Stimulated activated CD4-positive, alpha-beta T cell treated with anti-CD3 and anti-CD28 coated beads, Interleukin-2, amount 100 ng/mL, for 48 hours (primary cell): Measurements from ENCODE around the gene NR2E3.

ENCODE experiments used
- DNase-seq, 2 donors: peaks; one replicate each; pipeline ENCODE4 v3.0.0-alpha.2; 2020

NR2E3 gene

DNA sequence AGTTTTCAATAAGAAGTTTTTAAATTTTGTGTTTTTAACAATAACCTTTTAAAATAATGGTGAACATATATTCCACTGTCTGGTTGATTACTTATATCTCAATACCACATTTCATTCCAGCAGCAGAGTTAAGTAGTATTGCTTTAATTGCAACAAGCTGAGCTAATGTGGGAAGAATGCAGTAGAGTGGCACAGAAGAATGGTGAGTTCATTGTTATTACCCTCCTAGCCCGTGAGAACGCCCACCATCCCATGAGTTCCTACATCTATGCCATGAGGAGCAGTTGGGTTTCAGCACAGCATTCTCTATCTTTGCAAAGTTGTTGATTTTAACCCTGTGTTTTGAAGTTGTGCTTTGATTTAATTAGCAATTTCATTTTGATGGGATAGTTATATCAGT lies 17.8 kb upstream of the NR2E3 start:
- no peak for DNase-seq

DNA sequence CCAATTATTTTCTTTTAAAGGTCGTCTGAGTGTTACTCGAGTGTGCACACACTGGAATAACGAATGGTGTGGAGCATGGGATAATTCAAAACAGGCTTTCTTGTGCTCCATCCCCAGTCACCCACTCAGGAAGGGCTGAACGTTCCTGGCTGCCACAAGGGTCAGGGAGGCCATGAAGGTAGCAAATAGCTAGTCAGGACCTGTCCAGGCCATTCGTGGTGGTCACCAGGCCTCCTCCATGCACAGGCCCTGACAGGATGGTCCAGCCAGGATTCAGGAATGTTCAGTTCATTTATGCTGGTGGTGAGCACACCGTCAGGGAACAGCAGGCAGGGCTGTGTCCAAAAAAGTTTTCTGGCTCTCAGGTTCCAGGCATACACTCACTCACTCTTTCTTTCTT lies 11.7 kb upstream of the NR2E3 start:
- no peak for DNase-seq

- no peak for DNase-seq
Measured at GRCh38 chr15:71800190-71800589, 10.2 kb upstream of the NR2E3 start.

DNA sequence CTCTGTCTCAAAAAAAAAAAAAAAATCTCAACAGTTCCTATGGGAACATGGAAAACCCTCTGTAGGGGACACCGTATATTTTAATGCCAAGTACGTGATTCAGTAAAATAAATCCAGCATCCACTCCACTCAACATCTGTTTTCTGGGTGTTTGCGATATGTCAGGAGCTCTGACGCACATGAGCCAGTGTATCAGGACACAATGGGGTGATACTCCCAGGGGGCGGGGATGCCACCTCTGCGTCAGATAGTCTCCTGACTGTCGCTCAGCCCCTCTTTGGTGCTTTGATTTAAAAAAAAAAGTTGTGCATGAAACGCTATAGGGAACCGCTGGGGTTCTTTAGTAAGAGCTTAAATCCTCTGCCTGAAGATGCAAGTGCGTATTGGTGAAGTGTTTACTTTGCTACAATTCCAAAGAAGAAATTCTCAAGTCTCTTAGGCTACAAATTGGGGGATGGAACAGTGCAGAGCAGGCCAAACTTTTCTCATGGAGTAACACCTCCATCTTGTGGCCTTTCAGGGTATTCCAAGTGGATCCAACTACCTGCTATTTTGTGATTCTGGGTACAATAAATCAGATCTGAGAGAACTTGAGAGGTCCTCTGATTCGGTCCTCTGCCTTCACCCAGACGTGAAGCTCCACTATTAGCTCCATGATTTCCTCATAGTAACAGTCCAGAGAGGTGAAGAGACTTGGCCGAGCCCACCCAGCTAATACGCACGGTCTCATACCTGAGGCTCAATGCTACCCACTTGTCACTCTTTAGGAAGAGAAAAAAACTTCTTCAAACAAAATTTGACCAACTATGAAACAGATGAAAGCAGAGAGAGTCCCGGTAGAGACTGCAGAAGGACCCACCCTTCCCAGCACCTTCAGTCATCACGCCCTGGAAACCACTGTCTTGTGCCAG lies 9.3 kb upstream of the NR2E3 start:
- peak; percentile 7 to 18 for DNase-seq

DNA sequence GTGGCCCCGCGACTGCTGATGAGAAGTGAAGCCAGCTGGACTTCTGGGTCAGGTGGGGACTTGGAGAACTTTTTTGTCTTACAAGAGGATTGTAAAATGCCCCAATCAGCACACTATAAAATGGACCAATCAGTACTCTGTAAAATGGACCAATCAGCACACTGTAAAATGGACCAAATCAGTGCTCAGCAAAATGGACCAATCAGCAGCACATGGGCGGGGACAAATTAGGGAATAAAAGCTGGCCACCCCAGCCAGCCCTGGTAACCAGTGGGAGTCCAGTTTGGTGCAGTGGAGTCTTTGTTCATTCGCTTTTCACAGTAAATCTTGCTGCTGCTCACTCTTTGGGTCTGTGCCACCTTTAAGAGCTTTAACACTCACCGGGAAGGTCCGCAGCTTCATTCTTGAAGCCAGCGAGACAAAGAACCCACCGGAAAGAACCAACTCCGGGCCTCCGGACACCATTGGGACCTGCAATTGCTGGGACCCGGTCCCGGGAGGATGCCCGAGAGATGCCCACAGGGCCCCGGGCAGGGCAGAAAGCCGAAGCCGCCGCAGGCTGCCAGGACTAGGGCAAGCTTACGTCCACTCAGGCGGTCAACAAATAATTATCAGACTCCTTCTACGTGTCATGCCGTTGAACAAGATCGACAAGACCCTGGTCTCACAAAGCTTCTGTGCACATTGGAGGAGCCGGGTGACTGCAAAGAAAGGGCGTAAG lies 8.3 kb upstream of the NR2E3 start:
- DNase-seq, result no peak

- DNase-seq, result peak; percentile 32 to 45
Measured at GRCh38 chr15:71802770-71803169, 7.6 kb upstream of the NR2E3 start.

- no peak for DNase-seq
Measured at GRCh38 chr15:71804226-71804625, 6.1 kb upstream of the NR2E3 start.

DNA sequence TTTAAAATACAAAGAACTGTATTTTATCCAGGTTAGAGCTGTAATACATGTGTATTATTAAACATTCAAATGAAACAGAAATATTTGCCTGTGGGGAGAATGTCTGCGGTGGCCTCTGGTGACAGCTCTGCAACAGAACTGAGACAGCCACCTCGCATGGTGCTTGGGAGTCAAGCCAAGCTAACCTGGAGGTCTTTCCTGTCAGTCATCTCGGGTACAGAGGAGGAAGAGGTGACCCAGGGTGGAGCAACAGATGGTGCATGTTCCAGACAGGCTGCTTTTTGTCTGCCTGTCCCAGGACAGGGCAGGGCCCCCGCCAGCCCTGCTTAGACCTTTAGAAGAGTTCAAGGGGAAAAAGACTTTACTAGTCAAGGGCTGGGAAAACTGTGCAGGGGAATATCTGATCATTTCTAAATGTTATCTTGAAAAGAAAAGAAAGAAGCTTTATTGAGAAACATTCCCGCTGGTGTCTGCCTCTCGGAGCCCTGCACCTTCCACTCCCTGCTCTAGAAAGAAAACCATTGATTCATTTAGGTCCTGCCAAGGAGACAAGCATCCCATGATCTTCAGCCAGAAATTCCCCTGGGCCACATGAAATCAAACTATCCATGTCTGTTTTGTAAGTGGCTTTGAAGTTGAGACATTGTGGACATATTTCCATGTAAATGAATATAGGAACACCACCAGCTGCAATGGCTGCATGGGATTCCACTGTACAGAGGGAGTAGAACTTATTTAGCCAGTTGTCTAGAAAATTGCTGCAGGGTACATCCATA lies 5.5 kb upstream of the NR2E3 start:
- DNase-seq, result no peak

GRCh38 chr15:71806452-71806931 lies 3.9 kb upstream of the NR2E3 start:
- DNase-seq, result no peak

GRCh38 chr15:71807125-71807629 lies 3.2 kb upstream of the NR2E3 start:
- no peak for DNase-seq

GRCh38 chr15:71807691-71808091 lies 2.7 kb upstream of the NR2E3 start:
- DNase-seq, result no peak

DNA sequence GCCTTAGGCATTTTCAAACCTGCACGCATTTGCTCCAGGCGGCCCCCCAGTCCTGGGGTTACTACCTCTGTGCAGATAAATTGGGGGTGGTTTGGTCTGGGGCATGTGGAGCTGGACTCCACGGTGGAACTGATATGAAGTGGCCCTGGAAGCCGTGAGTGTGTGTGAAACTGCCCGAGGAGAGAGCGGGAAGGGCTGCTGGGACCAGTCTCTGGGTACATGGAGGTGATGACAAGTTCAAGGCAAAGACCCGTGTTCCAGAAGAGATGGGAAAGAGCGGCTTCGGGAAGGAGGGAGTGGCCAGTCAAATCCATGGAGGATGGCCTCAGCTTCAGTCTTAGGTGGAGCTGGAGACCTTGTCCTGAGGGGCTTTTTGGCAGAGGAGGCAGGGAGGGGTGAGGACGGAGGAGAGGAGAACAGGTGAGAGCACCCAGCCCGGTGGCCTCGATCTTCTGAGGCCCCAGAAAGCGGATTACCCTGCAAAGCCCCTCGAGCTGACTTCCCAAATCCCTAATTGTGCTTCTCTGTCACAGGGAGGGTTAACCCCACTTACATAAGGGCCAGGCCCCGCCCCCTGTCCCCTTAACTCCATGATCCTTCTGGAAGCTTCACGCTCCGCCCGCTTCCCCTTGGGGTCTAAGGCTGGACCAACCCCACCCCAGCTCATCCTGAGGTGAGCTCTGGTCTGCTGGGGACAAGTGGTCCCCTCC lies 1.9 kb upstream of the NR2E3 start:
- no peak for DNase-seq

DNA sequence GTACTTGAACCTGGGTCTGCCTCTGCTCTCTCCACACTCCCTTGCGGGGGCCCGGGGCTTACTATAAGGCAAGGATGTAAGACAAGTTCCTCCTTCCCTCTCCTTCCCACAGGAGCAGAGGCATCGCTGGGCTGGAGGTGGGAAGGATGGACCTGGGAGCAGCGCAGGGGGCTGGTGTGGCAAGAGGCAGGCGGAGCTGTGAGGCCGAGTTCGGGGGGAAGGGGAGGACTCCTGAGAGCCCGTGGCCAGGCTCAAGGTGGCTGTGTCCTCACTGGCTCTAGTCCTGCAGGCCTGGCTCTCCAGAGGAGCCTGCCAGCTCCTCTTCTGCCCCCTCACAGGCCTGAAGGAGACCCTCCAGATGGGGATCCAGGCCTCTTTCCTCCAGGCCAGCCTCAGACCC lies 1.0 kb upstream of the NR2E3 start:
- DNase-seq, result no peak

- DNase-seq, result no peak
Measured at GRCh38 chr15:71811036-71811736, 832 bp downstream of the NR2E3 start.

DNA sequence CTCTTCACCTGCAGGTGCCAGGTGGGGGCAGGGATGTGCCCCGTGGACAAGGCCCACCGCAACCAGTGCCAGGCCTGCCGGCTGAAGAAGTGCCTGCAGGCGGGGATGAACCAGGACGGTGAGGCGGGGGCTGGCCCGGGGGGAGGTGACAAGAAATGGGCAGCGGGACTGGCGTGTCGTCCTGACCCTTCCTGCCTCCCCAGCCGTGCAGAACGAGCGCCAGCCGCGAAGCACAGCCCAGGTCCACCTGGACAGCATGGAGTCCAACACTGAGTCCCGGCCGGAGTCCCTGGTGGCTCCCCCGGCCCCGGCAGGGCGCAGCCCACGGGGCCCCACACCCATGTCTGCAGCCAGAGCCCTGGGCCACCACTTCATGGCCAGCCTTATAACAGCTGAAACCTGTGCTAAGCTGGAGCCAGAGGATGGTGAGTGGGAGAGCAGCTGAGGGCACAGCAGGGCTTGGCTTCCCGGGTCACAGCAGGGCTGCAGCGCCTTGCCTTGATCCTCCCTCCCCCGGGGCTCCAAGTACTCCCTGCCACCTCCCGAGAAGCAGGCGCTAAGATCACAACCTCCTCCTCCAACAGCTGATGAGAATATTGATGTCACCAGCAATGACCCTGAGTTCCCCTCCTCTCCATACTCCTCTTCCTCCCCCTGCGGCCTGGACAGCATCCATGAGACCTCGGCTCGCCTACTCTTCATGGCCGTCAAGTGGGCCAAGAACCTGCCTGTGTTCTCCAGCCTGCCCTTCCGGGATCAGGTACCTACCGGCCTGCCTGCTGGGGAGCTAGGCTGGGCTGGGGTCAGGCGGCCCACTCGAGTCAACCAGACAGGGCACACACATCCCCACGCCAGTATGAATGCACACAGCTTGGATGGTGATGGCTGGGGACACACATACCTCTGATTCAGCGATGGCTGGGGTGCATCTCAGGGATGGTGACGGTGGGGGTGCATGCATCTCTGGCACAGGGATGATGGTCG lies 1.7 kb downstream of the NR2E3 start:
- DNase-seq, result no peak

DNA sequence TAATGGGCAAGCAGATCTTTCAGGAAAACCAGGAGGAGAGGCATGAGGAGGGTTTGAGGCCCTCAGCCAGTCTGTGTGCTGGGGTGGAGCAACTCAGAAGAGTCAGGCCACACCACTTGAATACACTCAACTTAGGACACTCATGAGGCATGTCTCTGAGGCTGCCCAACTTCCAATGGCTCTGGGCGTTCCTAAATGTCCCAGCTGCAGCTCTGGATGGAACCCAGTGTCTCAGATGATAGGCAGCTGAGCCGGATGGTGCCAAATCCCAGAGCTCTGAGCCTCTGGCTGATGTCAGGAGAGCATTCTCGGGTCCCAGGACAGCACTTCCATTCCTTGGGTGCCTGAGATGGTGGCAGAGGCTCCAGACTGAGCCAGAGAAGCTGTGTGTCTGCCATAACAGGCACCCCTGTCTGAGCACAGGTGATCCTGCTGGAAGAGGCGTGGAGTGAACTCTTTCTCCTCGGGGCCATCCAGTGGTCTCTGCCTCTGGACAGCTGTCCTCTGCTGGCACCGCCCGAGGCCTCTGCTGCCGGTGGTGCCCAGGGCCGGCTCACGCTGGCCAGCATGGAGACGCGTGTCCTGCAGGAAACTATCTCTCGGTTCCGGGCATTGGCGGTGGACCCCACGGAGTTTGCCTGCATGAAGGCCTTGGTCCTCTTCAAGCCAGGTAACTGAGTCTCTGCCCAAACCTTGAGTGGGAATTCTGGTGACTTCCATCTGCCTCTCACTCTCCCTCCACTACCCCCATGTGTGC lies 2.8 kb downstream of the NR2E3 start:
- DNase-seq, result no peak

DNA sequence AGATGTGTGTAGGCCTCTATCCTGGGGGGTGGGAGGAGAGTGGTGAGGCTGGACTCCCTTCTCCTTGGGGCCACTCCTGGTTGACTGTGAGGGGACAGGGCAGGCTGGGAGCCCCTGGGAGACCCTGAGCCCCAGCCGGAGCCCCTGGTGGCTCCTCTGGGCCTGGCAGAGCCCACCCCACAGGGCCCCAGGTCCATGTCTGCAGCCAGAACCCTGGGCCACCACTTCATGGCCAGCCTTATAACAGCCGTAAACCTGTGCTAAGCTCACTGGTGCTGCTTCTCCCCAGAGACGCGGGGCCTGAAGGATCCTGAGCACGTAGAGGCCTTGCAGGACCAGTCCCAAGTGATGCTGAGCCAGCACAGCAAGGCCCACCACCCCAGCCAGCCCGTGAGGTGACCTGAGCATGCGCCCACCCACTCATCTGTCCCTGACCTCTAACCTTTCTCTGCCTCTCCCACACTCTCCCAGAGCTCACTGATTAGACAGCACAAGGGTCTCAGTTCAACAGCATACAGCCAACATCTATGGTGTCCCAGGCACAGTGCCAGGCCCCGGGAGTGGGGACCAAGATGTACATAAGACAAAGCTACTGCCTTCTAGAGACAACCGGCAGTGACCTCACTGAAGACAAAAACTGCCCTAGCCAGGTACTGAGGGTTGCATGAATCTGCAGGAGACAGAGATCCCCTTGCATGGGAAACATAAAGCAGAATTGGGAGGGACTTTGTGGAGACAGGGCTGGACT lies 3.5 kb downstream of the NR2E3 start:
- DNase-seq, result no peak

GRCh38 chr15:71815301-71815700 lies 4.9 kb downstream of the NR2E3 start:
- DNase-seq, result no peak

DNA sequence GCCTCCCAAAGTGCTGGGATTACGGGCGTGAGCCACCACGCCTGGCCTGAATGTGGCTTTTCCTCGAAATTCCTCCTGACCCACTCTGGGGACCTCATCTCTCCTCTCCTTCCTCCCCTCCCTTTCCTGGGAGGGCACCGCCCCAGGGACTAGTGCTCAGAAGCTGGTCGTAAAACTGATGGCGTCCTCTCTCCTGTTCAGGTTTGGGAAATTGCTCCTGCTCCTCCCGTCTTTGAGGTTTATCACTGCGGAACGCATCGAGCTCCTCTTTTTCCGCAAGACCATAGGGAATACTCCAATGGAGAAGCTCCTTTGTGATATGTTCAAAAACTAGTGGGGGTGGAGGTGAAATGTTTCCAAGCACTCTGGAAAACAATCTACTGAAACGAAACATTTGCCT lies 7.0 kb downstream of the NR2E3 start:
- no peak for DNase-seq
